Activated CD4-positive, alpha-beta T cell treated with anti-CD3 and anti-CD28 coated beads for 48 hours (primary cell): ENCODE measurements around the gene PTPRN2.
"Not testable (repeated sequence)": the region's sequence is repeated elsewhere in the genome, so short reads cannot be mapped to it uniquely, and the experiment has no call there.

Experiments used
- DNase-seq: peaks from one replicate; pipeline ENCODE4 v3.0.0-alpha.2; 2020

Gene PTPRN2

DNA sequence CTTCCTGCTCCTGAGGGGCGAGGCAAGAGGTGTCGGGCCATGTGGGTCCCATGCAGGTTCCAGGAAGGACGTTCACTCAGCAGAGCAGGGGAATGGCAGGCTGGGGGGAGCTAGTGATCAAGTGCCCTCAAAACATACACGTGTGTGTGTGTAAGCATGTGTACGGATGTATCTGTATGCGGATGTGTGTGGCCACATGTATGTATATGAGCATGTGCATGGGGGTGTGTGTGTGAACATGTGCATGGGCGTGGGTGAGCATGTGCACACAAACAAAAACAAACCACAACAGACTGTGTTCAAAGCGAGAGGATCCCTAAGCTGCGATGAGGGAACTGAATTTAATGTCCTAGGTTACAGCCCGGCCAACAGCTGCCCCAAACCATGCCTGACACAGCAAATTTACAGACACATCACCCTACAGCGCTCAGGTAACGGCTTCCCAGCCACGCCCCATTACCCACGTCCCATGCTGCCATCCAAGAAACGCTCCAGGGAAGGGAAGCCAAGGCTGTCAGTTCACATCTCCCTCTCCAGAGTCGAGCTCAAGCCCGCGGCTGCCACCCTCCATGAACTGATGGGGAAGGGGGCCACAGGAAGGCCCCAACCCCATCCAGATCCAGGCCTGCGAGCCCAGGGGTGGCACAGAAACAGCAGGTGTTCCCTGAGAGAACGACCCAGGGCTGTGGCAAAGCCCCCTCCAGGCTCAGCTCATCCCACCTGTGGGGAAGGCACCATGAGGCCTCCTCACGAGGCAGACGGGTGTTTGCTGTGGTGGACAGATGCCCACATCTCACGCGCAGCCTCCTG is 56.6 kb downstream of the PTPRN2 start:
- DNase-seq: no peak

DNA sequence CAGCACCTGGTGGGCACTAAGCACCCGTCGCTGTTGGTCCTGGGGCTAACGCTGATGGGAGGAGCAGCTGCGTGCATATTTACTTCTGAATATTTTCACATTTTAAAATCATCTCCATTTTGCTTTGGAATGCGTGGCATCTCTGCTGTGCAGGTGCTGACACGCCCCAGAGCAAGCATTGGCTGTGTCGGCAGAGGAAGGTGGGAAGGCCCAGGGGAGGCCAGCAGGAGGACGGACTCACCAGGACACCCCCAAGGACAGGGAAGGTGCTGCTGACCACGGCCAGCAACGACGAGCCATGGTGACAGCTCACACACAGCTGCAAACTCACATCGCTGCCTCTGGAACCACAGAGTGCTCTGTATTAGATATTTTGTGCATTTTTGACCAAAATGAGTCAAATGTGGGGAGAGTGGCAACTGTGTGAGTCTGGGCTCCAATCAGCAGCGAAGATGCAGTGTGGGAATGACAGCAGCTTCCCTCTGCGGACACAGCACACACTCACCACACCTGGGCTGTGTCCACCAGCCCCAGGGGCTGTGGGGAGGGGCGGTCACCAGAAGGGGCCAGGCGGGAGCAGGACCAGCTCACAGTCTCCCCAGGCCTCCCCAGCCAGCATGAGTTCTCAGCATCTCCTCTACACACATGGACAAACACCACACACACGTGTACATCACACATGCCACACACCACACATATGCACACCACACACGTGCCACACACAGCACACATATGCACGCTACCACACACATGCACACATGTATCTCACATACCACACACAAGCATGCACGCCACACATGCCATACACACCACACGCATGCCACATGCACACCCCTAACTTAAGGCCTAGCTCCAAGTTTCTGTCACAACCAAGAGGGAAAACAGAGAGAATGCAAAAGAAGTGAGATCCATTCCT is 58.2 kb downstream of the PTPRN2 start:
- no peak for DNase-seq

DNA sequence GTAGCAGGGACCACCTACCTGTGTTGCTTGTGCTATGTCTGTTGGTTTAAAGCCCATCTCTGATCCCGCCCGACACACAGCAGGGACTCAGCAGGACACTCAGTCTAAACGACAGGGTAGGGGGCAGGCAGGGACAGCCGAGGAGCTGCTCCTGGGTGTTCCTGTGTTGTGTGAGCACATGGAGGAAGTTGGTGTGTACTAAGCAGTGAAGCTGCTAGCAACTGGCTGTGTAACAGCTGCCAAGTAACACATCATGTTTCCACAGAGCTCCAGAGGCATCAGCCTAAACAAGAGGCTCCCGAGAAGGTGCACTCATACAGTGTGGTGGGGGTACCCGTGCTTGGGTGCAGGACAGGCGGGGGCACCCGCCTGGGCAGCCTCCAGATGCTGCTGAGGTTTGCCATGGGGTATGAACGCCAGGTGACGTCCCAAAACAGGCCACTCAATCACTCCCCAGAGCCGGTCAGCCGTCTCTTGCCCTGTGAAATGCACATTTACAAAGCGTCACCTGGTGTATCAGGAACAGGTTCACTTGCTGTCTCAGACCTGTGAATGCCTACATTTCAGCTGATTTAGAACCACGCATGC is 59.6 kb downstream of the PTPRN2 start:
- DNase-seq: no peak

DNA sequence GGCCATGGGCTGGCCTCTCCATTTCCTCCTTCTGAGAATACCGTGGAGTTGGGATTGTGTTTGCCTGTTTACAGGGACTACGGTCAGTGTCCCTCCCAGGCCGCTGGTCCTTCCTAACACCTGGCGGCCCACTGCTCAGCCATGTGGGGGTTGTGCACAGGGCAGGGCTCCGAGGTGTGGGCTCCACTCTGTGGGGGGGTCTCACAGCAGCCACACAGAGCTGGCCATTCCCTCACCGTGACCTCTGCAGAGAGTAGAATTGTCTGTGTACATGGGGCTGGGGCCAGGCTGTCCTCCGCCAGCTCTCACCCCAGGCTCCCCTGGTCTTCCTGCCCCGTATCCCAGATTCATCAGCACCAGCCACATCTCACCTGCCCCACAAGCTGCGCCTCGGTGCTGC is 60.1 kb downstream of the PTPRN2 start:
- DNase-seq: no peak

GRCh38 chr7:158527038-158527437 is 60.6 kb downstream of the PTPRN2 start:
- DNase-seq: no peak

DNA sequence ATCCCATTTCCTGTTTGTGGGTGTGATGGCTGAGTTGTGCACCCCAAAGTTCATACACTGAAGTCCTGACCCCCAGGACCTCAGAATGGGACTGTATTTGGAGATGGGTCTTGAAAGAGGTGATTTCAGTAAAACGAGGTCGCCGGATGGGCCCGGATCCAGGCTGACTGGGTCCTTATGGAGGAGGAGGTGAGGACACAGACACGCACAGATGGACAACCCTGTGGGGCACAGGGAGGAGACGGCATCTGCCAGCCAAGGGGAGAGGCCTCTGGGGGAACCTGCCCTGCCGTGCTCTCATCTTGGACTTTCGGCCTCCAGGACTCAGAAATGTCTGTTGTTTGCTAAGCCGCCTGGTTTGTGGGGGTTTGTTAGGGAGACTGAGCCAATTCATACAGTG is 61.1 kb downstream of the PTPRN2 start:
- DNase-seq: no peak

DNA sequence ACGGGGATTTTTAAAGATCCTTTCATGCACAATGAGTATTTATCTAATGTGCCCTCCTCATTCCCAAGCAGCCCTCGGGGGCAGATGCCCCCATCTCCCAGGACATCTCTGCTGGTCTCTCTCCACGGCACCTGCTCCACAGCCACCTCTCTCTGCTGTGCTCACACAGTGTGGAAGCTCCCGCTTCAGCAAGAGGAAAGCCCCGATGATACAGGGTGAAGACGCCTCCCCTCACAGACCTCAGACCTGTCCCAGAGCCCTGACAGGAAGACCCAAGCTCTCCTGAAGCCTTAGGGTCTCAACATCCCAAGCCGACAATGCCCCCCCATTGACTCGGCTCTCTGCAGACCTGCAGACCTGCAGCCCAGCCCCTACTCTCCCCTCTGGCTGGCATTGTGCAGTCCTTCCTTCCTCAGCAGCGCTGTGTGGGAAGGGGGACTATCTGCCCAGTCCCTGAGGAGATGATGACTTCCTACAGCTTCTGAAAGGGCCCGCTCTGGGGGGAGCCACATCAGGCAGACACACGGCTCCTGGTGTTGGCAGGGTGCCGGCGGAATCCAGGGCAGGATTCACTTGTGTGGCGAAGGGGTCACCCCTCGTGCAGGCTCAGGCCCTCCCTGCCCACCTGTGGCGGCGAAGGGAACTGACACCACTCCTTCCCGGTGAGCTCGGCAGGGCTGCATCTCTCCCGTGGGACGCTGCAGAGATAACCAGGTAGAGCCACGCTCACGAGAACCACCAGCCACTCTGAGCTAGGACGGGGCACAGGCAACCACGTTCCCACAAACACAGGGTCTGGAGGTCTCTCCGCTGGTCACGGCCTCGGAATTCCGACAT is 61.8 kb downstream of the PTPRN2 start:
- no peak for DNase-seq

DNA sequence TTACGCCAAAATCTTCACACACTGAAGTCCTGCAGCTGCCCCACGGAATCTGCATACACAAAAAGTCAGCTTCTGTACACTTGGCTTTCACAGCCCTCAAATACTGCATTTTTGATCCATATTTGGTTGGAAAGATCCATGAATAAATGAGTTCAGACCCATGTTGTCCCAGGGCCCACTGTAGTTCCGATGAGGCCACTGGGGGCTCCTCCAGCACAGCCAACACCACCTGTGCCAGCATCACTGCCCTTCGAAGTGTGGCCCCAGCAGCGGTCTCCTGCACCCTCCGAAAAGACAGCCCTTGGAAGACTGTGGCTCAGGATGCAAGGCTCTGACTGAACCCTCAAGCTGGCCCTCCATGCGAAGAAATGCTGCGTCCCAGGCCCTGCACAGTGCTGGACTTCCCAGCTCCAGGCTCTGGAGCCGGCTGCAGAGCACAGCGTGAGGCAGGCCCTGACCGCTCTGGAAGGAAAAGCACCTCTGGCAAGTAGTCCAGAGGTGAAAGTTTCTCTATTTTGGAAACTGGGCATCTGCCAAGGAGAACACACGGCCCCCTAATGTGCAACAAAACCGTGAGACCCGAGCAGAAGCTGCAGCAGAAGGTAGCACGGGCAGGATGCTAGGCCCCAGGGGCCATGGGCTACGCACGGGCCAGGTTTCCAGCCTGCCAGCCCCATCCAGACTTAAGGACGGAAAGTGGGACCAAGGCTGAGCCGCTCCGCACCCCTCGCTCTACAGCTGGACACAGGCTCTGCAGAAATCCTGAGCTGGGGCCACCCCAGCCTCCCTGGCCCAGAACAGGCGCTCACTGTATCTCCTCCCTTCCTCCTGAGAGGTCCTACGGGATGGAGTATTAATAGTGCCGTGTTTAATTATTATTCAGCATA is 62.6 kb downstream of the PTPRN2 start:
- DNase-seq: no peak

- DNase-seq: not testable (repeated sequence)
Measured at GRCh38 chr7:158524286-158524685, 63.3 kb downstream of the PTPRN2 start.

- not testable (repeated sequence) for DNase-seq
Measured at GRCh38 chr7:158523877-158524276, 63.7 kb downstream of the PTPRN2 start.

- DNase-seq: not testable (repeated sequence)
Measured at GRCh38 chr7:158523165-158523856, 64.3 kb downstream of the PTPRN2 start.

- DNase-seq: not testable (repeated sequence)
Measured at GRCh38 chr7:158521795-158522194, 65.8 kb downstream of the PTPRN2 start.

DNA sequence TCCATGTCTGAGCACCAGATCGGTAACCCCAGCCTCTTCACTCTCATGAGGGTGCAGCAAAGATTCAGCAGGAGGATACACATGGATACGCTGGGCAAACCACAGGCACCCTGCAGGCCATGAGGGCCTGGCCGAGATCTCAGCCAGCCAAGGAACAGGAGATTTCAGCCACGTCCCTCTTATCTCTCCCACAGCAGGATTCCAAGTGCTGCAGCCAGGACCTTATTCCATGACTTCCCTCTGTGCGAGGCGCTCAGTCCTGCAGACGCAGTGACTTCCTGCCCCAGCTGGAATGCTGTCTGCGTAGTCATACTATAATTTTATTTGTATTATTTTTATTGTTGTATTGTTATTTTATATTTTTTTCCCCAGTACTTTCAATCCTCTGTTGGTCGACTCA is 66.8 kb downstream of the PTPRN2 start:
- no peak for DNase-seq

GRCh38 chr7:158519633-158520174 is 67.9 kb downstream of the PTPRN2 start:
- no peak for DNase-seq

GRCh38 chr7:158518980-158519632 is 68.5 kb downstream of the PTPRN2 start:
- DNase-seq: no peak

DNA sequence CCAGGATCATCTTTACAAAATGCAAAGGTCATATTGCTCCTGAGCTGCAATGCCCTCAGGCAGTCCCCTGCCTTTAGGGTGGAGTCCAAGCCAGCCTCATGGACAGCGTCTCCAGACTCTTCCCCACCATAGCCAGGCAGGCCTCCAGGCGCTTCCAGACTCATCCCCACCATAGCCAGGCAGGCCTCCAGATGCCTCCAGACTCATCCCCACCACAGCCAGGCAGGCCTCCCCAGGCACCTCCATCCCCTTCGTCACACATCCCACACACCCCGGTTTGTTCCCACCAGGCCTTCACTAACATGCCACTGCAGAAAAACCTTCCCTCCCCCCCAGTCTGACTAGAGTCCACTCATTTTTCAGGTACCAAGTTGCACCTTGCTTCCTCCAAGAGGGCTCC is 70.1 kb downstream of the PTPRN2 start:
- DNase-seq: no peak

DNA sequence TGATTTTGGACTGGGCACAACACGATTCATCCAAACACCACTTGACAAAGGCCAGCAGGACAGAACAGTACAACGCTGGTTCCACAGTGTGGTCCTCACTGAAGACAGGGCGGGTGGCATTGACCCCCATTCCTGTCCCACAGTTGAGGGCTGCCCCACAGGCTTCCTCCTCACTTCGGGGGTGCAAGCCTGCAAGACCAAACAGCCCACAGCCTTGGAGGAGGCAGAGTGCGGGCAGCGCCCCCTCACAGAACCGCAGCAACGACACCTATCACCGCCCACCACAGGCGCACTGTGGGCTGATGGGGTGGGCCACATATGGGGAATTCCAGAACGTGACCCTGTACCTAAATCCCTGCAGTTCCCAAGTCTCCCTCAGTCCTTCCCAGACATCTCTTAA is 70.6 kb downstream of the PTPRN2 start:
- DNase-seq: no peak

GRCh38 chr7:158516524-158516923 is 71.1 kb downstream of the PTPRN2 start:
- DNase-seq: no peak

DNA sequence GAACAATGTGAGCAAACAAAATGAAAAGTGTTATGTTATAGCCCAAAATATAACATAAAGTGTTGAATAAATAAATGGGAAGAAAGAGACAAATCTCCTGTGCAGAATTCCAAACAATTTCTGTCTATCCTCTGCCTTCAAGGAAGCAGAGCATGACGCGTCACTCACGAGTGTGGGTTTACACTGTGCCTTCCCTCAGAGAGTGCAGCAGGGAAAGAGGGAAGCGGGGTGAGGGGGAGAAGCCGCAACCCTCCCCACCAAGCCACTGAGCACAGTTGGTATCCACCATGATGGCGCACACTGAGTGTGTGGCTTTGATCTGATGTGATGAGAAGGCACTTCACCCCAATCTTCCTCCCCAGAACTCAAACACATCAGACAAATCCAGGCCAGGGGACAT is 74.8 kb downstream of the PTPRN2 start:
- no peak for DNase-seq

DNA sequence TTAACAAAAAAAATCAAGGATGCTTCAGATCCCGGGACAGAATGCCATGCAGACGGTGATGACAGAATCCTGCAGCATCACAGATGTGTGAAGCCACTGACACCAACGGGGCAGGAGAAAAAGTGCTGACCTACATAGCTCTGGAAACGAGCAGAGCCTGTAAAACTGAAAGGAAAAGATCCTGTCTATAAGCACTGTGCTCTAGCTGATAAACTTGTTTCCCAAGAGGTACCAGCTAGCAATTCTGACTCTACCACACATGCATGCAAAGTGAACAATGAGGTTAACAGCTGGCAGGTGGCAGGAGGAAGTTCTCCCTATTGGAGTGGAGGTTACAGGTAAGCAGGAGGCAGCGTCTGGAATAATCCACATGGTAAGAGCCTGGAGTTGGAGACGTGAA is 75.6 kb downstream of the PTPRN2 start:
- DNase-seq: no peak
